ENCODE data around the gene AVPR1B.

Gene AVPR1B

GRCh38 chr1:206112600-206113301 lies 4.4 kb downstream of the AVPR1B start:
- Histone ChIP-seq H3K27ac (ENCODE audit: low read depth, low read length) (no peak overlapping the region), H3K36me3 (ENCODE audit: control insufficient read depth, insufficient read depth, low read length) (no peaks in the 10 kb centered on the region), H3K27me3 (ENCODE audit: control insufficient read depth, insufficient read depth, low read length) (peaks cover 35% of the 10 kb centered on the region), H3K4me3 (ENCODE audit: low read depth, low read length) (no peak overlapping the region), H3K9ac (ENCODE audit: low read length) (no peak overlapping the region), H3K9me3 (ENCODE audit: control insufficient read depth, insufficient read depth, low read depth, low read length) (no peaks in the 10 kb centered on the region), H3K4me1 (ENCODE audit: control insufficient read depth, insufficient read depth, low read length) (no peaks in the 10 kb centered on the region; the same call in 1 of the 2 replicates)

- Histone ChIP-seq H3K27ac (ENCODE audit: low read depth, low read length) (no peak overlapping the region), H3K27me3 (ENCODE audit: control insufficient read depth, insufficient read depth, low read length) (peaks cover 22% of the 10 kb centered on the region), H3K4me3 (ENCODE audit: low read depth, low read length) (no peak overlapping the region), H3K9ac (ENCODE audit: low read length) (no peak overlapping the region), H3K9me3 (ENCODE audit: control insufficient read depth, insufficient read depth, low read depth, low read length) (no peaks in the 10 kb centered on the region), H3K36me3 (ENCODE audit: control insufficient read depth, insufficient read depth, low read length) (no peaks in the 10 kb centered on the region), H3K4me1 (ENCODE audit: control insufficient read depth, insufficient read depth, low read length) (peaks cover under 1% of the 10 kb centered on the region; the same call in 1 of the 2 replicates)
These were observed 5.8 kb downstream of the AVPR1B start for GRCh38 chr1:206111271-206111927.

- no peaks in the 10 kb centered on the region for H3K9me3 ChIP-seq (ENCODE audit: control insufficient read depth, insufficient read depth, low read depth, low read length)
- no peak overlapping the region for H3K4me3 ChIP-seq (ENCODE audit: low read depth, low read length)
- no peaks in the 10 kb centered on the region for H3K36me3 ChIP-seq (ENCODE audit: control insufficient read depth, insufficient read depth, low read length)
- H3K27me3 ChIP-seq (ENCODE audit: control insufficient read depth, insufficient read depth, low read length): peaks cover 17% of the 10 kb centered on the region
- H3K4me1 ChIP-seq (ENCODE audit: control insufficient read depth, insufficient read depth, low read length): peaks cover 3% of the 10 kb centered on the region; the same call in 1 of the 2 replicates
- no peak overlapping the region for H3K27ac ChIP-seq (ENCODE audit: low read depth, low read length)
- no peak overlapping the region for H3K9ac ChIP-seq (ENCODE audit: low read length)
These were observed 6.4 kb downstream of the AVPR1B start for GRCh38 chr1:206110820-206111219.

GRCh38 chr1:206110161-206110560 lies 7.0 kb downstream of the AVPR1B start:
- H3K36me3 ChIP-seq (ENCODE audit: control insufficient read depth, insufficient read depth, low read length): no peaks in the 10 kb centered on the region
- no peak overlapping the region for H3K27ac ChIP-seq (ENCODE audit: low read depth, low read length)
- H3K4me1 ChIP-seq (ENCODE audit: control insufficient read depth, insufficient read depth, low read length): peaks cover 3% of the 10 kb centered on the region; the same call in 1 of the 2 replicates
- no peak overlapping the region for H3K9ac ChIP-seq (ENCODE audit: low read length)
- H3K4me3 ChIP-seq (ENCODE audit: low read depth, low read length): no peak overlapping the region
- H3K27me3 ChIP-seq (ENCODE audit: control insufficient read depth, insufficient read depth, low read length): peaks cover 10% of the 10 kb centered on the region; the same call in 1 of the 2 replicates
- no peaks in the 10 kb centered on the region for H3K9me3 ChIP-seq (ENCODE audit: control insufficient read depth, insufficient read depth, low read depth, low read length)

GRCh38 chr1:206109718-206110117 lies 7.5 kb downstream of the AVPR1B start:
- Histone ChIP-seq H3K9me3 (ENCODE audit: control insufficient read depth, insufficient read depth, low read depth, low read length) (no peaks in the 10 kb centered on the region), H3K9ac (ENCODE audit: low read length) (no peak overlapping the region), H3K27ac (ENCODE audit: low read depth, low read length) (no peak overlapping the region), H3K36me3 (ENCODE audit: control insufficient read depth, insufficient read depth, low read length) (no peaks in the 10 kb centered on the region), H3K4me1 (ENCODE audit: control insufficient read depth, insufficient read depth, low read length) (peaks cover 3% of the 10 kb centered on the region; the same call in 1 of the 2 replicates), H3K4me3 (ENCODE audit: low read depth, low read length) (no peak overlapping the region), H3K27me3 (ENCODE audit: control insufficient read depth, insufficient read depth, low read length) (peaks cover 7% of the 10 kb centered on the region; the same call in 1 of the 2 replicates)

GRCh38 chr1:206108635-206109034 lies 8.6 kb downstream of the AVPR1B start:
- Histone ChIP-seq H3K4me1 (ENCODE audit: control insufficient read depth, insufficient read depth, low read length) (peaks cover 3% of the 10 kb centered on the region; the same call in 1 of the 2 replicates), H3K4me3 (ENCODE audit: low read depth, low read length) (no peak overlapping the region)

GRCh38 chr1:206107168-206107544 lies 10.0 kb downstream of the AVPR1B start:
- no peaks in the 10 kb centered on the region for H3K36me3 ChIP-seq (ENCODE audit: control insufficient read depth, insufficient read depth, low read length)
- no peak overlapping the region for H3K27ac ChIP-seq (ENCODE audit: low read depth, low read length)
- peaks cover 3% of the 10 kb centered on the region; the same call in 1 of the 2 replicates for H3K4me1 ChIP-seq (ENCODE audit: control insufficient read depth, insufficient read depth, low read length)
- H3K27me3 ChIP-seq (ENCODE audit: control insufficient read depth, insufficient read depth, low read length): no peaks in the 10 kb centered on the region
- no peak overlapping the region for H3K9ac ChIP-seq (ENCODE audit: low read length)
- H3K4me3 ChIP-seq (ENCODE audit: low read depth, low read length): no peak overlapping the region
- no peaks in the 10 kb centered on the region for H3K9me3 ChIP-seq (ENCODE audit: control insufficient read depth, insufficient read depth, low read depth, low read length)

More at GRCh38 chr1:206108635-206109034, 8.6 kb downstream of the AVPR1B start:
- H3K9me3 ChIP-seq (ENCODE audit: control insufficient read depth, insufficient read depth, low read depth, low read length): no peaks in the 10 kb centered on the region
- no peaks in the 10 kb centered on the region for H3K36me3 ChIP-seq (ENCODE audit: control insufficient read depth, insufficient read depth, low read length)
- no peaks in the 10 kb centered on the region; the same call in 1 of the 2 replicates for H3K27me3 ChIP-seq (ENCODE audit: control insufficient read depth, insufficient read depth, low read length)
- H3K27ac ChIP-seq (ENCODE audit: low read depth, low read length): no peak overlapping the region
- H3K9ac ChIP-seq (ENCODE audit: low read length): no peak overlapping the region

GRCh38 chr1:206106328-206107167 lies 10.6 kb downstream of the AVPR1B start:
- Histone ChIP-seq H3K9ac (ENCODE audit: low read length) (no peak overlapping the region), H3K9me3 (ENCODE audit: control insufficient read depth, insufficient read depth, low read depth, low read length) (no peaks in the 10 kb centered on the region), H3K27me3 (ENCODE audit: control insufficient read depth, insufficient read depth, low read length) (no peaks in the 10 kb centered on the region), H3K36me3 (ENCODE audit: control insufficient read depth, insufficient read depth, low read length) (no peaks in the 10 kb centered on the region), H3K4me1 (ENCODE audit: control insufficient read depth, insufficient read depth, low read length) (peaks cover 3% of the 10 kb centered on the region; the same call in 1 of the 2 replicates), H3K27ac (ENCODE audit: low read depth, low read length) (no peak overlapping the region), H3K4me3 (ENCODE audit: low read depth, low read length) (no peak overlapping the region)

- no peak overlapping the region for H3K27ac ChIP-seq (ENCODE audit: low read depth, low read length)
- H3K36me3 ChIP-seq (ENCODE audit: control insufficient read depth, insufficient read depth, low read length): no peaks in the 10 kb centered on the region
- no peaks in the 10 kb centered on the region for H3K27me3 ChIP-seq (ENCODE audit: control insufficient read depth, insufficient read depth, low read length)
- peaks cover 3% of the 10 kb centered on the region; the same call in 1 of the 2 replicates for H3K4me1 ChIP-seq (ENCODE audit: control insufficient read depth, insufficient read depth, low read length)
- H3K9ac ChIP-seq (ENCODE audit: low read length): no peak overlapping the region
- no peaks in the 10 kb centered on the region for H3K9me3 ChIP-seq (ENCODE audit: control insufficient read depth, insufficient read depth, low read depth, low read length)
- no peak overlapping the region for H3K4me3 ChIP-seq (ENCODE audit: low read depth, low read length)
These were observed 11.7 kb downstream of the AVPR1B start for GRCh38 chr1:206105464-206105995.

- Histone ChIP-seq H3K27ac (ENCODE audit: low read depth, low read length) (no peak overlapping the region), H3K27me3 (ENCODE audit: control insufficient read depth, insufficient read depth, low read length) (no peaks in the 10 kb centered on the region), H3K9ac (ENCODE audit: low read length) (no peak overlapping the region), H3K4me3 (ENCODE audit: low read depth, low read length) (no peak overlapping the region), H3K9me3 (ENCODE audit: control insufficient read depth, insufficient read depth, low read depth, low read length) (no peaks in the 10 kb centered on the region), H3K4me1 (ENCODE audit: control insufficient read depth, insufficient read depth, low read length) (peaks cover 3% of the 10 kb centered on the region; the same call in 1 of the 2 replicates), H3K36me3 (ENCODE audit: control insufficient read depth, insufficient read depth, low read length) (no peaks in the 10 kb centered on the region)
These were observed 13.2 kb downstream of the AVPR1B start for GRCh38 chr1:206103979-206104378.
